HL-60/S4 (cell line): ENCODE data around the gene SLC39A12.
"Not testable (repeated sequence)": the region's sequence is repeated elsewhere in the genome, so short reads cannot be mapped to it uniquely, and the experiment has no call there.

Source experiments
- in situ Hi-C: fragments of 300-500 bp; cut with MboI; formaldehyde crosslinking; loops from 2 replicates; pipeline ENCODE4 v1.14.3; 2022; ENCODE audit warnings: low sequenced_read_pairs

SLC39A12 gene

GRCh38 chr10:17951868-17952371 is at the start of gene SLC39A12:
SLC39A12 (plus strand) TSS chr10:17951918; CDS start chr10:17953277, 1,359 bp downstream.
- in situ Hi-C loops: no loop called here

GRCh38 chr10:17904564-17904963 is 47.2 kb upstream of the SLC39A12 start:
- in situ Hi-C loops: no loop called here

GRCh38 chr10:17905491-17905890 is 46.2 kb upstream of the SLC39A12 start:
- in situ Hi-C loops: no loop called here

- in situ Hi-C loops: no loop called here
Measured at GRCh38 chr10:17906002-17906401, 45.7 kb upstream of the SLC39A12 start.

GRCh38 chr10:17907641-17908040 is 44.1 kb upstream of the SLC39A12 start:
- in situ Hi-C loops: no loop called here

GRCh38 chr10:17910125-17910789 is 41.5 kb upstream of the SLC39A12 start:
- in situ Hi-C loops: no loop called here

- in situ Hi-C loops: no loop called here
Measured at GRCh38 chr10:17912754-17913153, 39.0 kb upstream of the SLC39A12 start.

GRCh38 chr10:17913604-17914003 is 38.1 kb upstream of the SLC39A12 start:
- in situ Hi-C loops: no loop called here

- in situ Hi-C loops: no loop called here
Measured at GRCh38 chr10:17914169-17915045, 37.3 kb upstream of the SLC39A12 start.

GRCh38 chr10:17915181-17915580 is 36.5 kb upstream of the SLC39A12 start:
- in situ Hi-C loops: no loop called here

- in situ Hi-C loops: no loop called here
Measured at GRCh38 chr10:17918187-17918903, 33.4 kb upstream of the SLC39A12 start.

GRCh38 chr10:17921378-17921777 is 30.3 kb upstream of the SLC39A12 start:
- in situ Hi-C loops: no loop called here

GRCh38 chr10:17923728-17924127 is 28.0 kb upstream of the SLC39A12 start:
- in situ Hi-C loops: no loop called here

GRCh38 chr10:17943033-17943745 is 8.5 kb upstream of the SLC39A12 start:
- in situ Hi-C loops: no loop called here

GRCh38 chr10:17950269-17950668 is 1.4 kb upstream of the SLC39A12 start:
- in situ Hi-C loops: not testable (repeated sequence)

- in situ Hi-C loops: no loop called here
Measured at GRCh38 chr10:17950726-17951125, 992 bp upstream of the SLC39A12 start.

GRCh38 chr10:17954372-17954771 is 2.7 kb downstream of the SLC39A12 start:
- in situ Hi-C loops: not testable (repeated sequence)

GRCh38 chr10:17954861-17955260 is 3.1 kb downstream of the SLC39A12 start:
- in situ Hi-C loops: no loop called here

GRCh38 chr10:17958049-17958448 is 6.3 kb downstream of the SLC39A12 start:
- in situ Hi-C loops: no loop called here

- in situ Hi-C loops: no loop called here
Measured at GRCh38 chr10:17959870-17960269, 8.2 kb downstream of the SLC39A12 start.
